Spinal cord (tissue), 10 donors: ENCODE measurements around the gene ANKS1B. TPM values are rescaled to one million over a fixed set of nuclear protein-coding genes. Genes with fewer than 3 reads are reported as not detected.
A peak's percentile ranks its signal among the peaks of the same experiment; 100 is the strongest.
"Not testable (repeated sequence)": the region's sequence is repeated elsewhere in the genome, so short reads cannot be mapped to it uniquely, and the experiment has no call there.

Source experiments
- DNase-seq, 6 donors: peaks; one replicate each; pipeline versions ENCODE4 v3.0.0 to v3.0.0-alpha.2; 2013 to 2015; ENCODE audit warnings: low spot score in 6 of 6, low read depth in 4 of 6
- H3K27ac ChIP-seq: one replicate; pipeline ENCODE4 v1.5.1; 2013; ENCODE audit warnings: low read depth, low read length, control low read depth
- H3K27me3 ChIP-seq: one replicate; pipeline ENCODE4 v1.6.1; 2013; ENCODE audit warnings: low read length; ENCODE audit not compliant: control insufficient read depth, insufficient read depth
- H3K36me3 ChIP-seq: one replicate; pipeline ENCODE4 v1.6.1; 2013; ENCODE audit warnings: low read length; ENCODE audit not compliant: control insufficient read depth, insufficient read depth
- H3K4me1 ChIP-seq: one replicate; pipeline ENCODE4 v1.6.1; 2013; ENCODE audit warnings: low read length; ENCODE audit not compliant: control insufficient read depth, insufficient read depth
- H3K4me3 ChIP-seq: one replicate; pipeline ENCODE4 v1.5.1; 2013; ENCODE audit warnings: low read depth, low read length, control low read depth
- H3K9me3 ChIP-seq: one replicate; pipeline ENCODE4 v1.6.1; 2013; ENCODE audit warnings: low read length; ENCODE audit not compliant: control insufficient read depth, insufficient read depth
- WGBS: methylation state at CpG from one replicate; pipeline ENCODE4 v1.1.5; 2013; ENCODE audit warnings: missing lambda C conversion rate; ENCODE audit not compliant: insufficient coverage; 5-methylcytosine and 5-hydroxymethylcytosine counted together
- polyA plus RNA-seq, 2 donors: library from polyadenylated mRNA; unstranded; fragments of 120-200 nt; gene quantifications; one replicate each; pipeline ENCODE4 v1.2.1, GENCODE V29; 2013; ENCODE audit not compliant: insufficient read length in 2 of 2
- total RNA-seq, 2 donors: library from RNA; depleted of rRNA in 1 of 2; stranded (reverse); fragments of 120-200 nt in 1 of 2; fragments of >200 nt in 1 of 2; gene quantifications; one replicate each; pipeline versions ENCODE4 v1.2.3 to v1.2.4, GENCODE V29; 2013 to 2014
- donor health status: healthy.

ANKS1B gene
- total and polyA plus RNA-seq, 4 donors, result 89.5 to 131 (median 108) TPM

DNA sequence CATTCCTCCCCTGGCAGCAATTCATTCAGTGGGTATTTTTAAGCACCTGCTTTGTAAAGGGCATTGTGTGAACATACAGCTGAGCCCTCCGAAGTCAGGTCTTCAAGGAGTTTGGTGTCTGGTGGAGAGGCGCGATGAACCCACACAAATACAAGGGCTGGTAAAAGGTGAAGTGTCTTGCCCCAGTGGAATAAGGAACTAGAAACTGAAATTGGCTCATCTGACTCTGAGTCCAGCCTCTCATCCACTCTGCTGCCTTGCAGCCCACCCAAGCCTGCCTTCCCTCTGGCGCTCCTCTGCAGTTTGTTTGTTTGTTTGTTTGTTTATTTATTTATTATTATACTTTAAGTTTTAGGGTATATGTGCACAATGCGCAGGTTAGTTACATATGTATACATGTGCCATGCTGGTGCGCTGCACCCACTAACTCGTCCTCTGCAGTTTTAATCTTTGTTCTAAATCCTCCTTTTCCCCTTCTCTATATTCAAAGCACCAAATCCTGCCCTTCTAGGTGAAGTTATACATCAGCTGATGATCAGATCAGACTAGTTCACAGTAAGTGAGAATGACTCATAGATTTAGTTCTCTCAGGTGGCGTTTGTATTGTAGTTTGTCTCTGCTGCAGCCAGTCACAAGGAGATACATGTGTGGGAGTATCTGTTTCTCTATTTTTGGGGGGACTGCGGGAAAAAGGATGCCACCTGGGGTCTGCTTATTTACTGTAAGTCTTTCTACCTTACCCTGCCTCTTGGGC, 945.2 kb downstream of the ANKS1B start:
- H3K9me3 ChIP-seq, result no peaks in the 10 kb centered on the region
- H3K27ac ChIP-seq, result no peak overlapping the region
- DNase-seq, result no peak
- no peaks in the 10 kb centered on the region for H3K36me3 ChIP-seq
- no peaks in the 10 kb centered on the region for H3K27me3 ChIP-seq
- H3K4me3 ChIP-seq, result no peak overlapping the region
- 93% methylated on average over 6 of the region's 9 CpGs for WGBS
- peaks cover 4% of the 10 kb centered on the region for H3K4me1 ChIP-seq

DNA sequence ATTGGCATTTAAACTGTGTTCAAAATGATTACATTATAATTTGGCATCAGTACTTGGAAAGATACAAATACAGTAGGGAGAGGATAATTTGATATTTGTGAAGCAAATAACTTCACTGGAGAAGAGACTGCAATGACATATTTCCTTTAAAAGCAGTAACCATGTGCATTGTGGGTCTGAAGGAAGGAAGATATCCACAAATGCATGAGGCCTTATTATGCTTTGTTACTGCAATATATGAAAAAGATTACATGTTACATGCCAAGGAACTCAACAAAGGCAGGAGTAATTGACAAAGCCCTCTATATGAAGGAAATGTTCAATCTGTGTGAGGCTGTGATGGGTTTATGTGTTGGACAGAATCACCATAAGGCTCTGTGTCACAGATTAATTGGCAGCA, 948.2 kb downstream of the ANKS1B start:
- no peak overlapping the region for H3K27ac ChIP-seq
- H3K36me3 ChIP-seq, result no peaks in the 10 kb centered on the region

DNA sequence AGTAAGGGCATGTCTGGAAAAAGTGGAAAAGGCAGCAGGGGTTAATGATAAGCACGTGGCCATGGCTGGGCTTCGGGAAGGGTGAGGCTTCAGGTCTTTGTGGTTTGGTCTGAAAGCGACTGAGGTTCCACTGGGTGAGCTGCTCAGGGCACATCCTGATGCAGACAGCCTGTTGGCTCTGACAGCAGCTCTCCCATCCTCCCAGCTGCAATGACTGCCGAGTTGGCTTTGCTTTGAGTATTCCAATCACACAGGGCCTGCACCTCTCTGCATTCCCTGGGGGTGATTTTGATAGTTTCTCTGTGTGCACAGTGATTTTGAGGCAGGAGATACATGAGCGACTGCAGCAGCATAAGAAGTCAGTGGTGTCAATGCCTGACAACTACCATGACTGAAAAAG, 948.9 kb downstream of the ANKS1B start:
- Histone ChIP-seq H3K9me3 (no peaks in the 10 kb centered on the region), H3K36me3 (no peaks in the 10 kb centered on the region), H3K4me1 (peaks cover 4% of the 10 kb centered on the region), H3K4me3 (no peak overlapping the region), H3K27me3 (no peaks in the 10 kb centered on the region), H3K27ac (no peak overlapping the region)
- DNase-seq, result peak in 2 of 6 donors; percentile 30 to 68
- WGBS, result 71% methylated on average over 4 of the region's 5 CpGs

More for the DNA sequence above, 948.2 kb downstream of the ANKS1B start:
- H3K9me3 ChIP-seq, result no peaks in the 10 kb centered on the region
- H3K4me1 ChIP-seq, result peaks cover 4% of the 10 kb centered on the region
- H3K27me3 ChIP-seq, result no peaks in the 10 kb centered on the region
- peak in 1 of 6 donors; percentile 68 for DNase-seq
- H3K4me3 ChIP-seq, result no peak overlapping the region

GRCh38 chr12:99034201-99034600, 950.5 kb downstream of the ANKS1B start:
- H3K9me3 ChIP-seq, DNase-seq, H3K36me3 ChIP-seq, H3K4me3 ChIP-seq, H3K27me3 ChIP-seq, H3K27ac ChIP-seq, H3K4me1 ChIP-seq: not testable (repeated sequence)
- 100% methylated on average over 3 of the region's 4 CpGs for WGBS

DNA sequence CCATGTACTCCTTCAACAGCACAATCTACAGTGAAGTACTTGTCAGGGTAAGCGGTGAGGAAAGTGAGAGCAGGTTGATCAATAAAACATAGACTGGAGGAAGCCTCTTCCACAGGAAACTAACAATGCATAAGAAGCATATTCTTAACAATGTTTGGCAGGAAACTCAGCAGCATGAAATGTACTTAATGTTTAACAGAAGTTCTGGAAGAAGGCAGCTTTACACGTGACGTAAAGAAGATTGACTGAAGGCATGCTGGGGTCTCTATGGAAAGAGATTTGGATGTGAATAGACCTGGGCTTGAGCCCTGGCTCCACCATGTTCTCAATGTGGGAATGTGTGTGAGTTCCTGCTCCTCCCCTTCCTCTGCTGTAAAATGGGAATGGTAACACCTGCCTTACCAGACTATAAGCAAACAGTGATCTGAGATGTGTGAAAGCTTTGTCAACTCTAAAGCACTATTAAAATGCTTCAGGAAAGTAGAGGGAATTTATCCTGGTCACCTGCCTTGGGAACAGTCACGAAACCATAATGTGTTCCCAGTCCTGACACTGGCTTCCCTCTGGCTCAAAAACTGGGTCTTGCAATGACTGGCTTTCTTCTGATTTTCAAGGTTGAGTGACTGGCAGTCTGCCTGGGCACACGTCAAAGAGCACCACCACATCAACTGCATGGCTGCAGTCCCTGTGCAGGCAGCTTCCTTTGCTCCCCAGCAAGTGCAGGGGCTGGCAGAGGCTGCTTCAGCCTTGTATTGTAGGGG, 955.0 kb downstream of the ANKS1B start:
- Histone ChIP-seq H3K4me1 (no peaks in the 10 kb centered on the region), H3K27ac (no peak overlapping the region), H3K9me3 (no peaks in the 10 kb centered on the region), H3K4me3 (no peak overlapping the region), H3K27me3 (no peaks in the 10 kb centered on the region), H3K36me3 (no peaks in the 10 kb centered on the region)
- 57% methylated on average over 3 of the region's 5 CpGs for WGBS
- DNase-seq, result peak in 1 of 6 donors; percentile 53

DNA sequence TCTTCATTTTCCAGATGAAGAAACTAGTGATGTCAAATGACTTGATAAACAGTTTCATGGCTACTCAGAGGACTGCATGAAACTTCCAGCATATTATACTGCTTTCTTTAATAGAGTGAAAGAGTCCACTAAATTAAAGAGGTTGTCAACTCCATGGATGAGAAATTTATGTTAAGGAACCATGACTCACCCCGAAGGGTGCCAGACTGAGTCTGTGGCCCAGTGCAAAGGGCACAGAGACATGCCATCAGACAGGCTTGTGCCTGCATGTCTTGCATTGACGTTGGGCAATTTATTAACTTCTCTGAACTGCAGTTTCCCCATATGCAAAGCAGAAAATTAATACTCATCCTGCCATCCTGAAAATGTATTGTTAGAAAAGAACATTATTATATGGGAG, 957.3 kb downstream of the ANKS1B start:
- Histone ChIP-seq H3K9me3 (no peaks in the 10 kb centered on the region), H3K36me3 (no peaks in the 10 kb centered on the region), H3K4me3 (no peak overlapping the region), H3K4me1 (no peaks in the 10 kb centered on the region), H3K27ac (no peak overlapping the region), H3K27me3 (no peaks in the 10 kb centered on the region)
- 86% methylated on average over 1 of the region's 2 CpGs for WGBS
- no peak for DNase-seq

GRCh38 chr12:99027055-99027393, 957.7 kb downstream of the ANKS1B start:
- no peaks in the 10 kb centered on the region for H3K36me3 ChIP-seq
- no peak overlapping the region for H3K4me3 ChIP-seq
- H3K27ac ChIP-seq, result no peak overlapping the region
- no peak for DNase-seq
- no CpG with 5 or more reads among the region's 2 CpGs for WGBS
- H3K9me3 ChIP-seq, result no peaks in the 10 kb centered on the region
- H3K4me1 ChIP-seq, result no peaks in the 10 kb centered on the region
- H3K27me3 ChIP-seq, result no peaks in the 10 kb centered on the region

DNA sequence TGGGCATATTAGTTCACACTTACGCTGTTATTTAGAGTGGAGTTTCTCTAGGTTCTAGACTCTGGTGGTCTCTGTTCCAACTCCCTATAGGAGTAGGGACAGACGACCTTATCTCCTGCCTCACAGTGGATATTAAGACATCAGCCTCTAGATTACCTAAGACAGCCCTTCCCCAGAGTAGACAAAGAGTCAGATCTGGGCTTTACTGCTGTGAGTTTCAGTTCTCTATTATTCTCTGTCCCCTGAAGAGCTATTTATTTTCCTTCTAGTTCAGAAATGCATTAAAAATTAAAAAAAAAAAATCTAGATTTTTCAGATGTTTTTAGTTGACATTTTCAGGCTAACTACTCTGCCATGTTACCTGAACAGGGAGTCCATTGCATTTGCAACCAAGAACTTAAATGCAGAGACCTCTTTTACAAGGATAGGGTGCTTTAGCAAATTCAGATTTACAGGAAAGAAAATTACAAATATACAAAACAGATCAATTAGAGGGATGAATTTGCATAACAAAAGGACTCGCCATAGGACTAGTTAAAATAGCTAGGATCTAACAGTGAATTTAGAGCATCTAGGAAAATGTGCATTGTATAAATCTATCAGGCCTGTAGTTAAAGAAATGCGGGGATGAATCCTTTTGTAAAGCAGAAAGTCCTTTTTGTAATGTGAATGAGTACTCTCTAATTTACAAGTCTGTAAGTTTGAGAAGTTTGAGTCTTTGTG, 958.2 kb downstream of the ANKS1B start:
- Histone ChIP-seq H3K4me3 (no peak overlapping the region), H3K36me3 (no peaks in the 10 kb centered on the region), H3K9me3 (no peaks in the 10 kb centered on the region), H3K27me3 (no peaks in the 10 kb centered on the region), H3K27ac (no peak overlapping the region), H3K4me1 (no peaks in the 10 kb centered on the region)
- no peak for DNase-seq
- WGBS, result no CpG with 5 or more reads among the region's 4 CpGs

- Histone ChIP-seq H3K4me1 (no peaks in the 10 kb centered on the region), H3K4me3 (no peak overlapping the region), H3K27me3 (no peaks in the 10 kb centered on the region), H3K9me3 (no peaks in the 10 kb centered on the region), H3K36me3 (no peaks in the 10 kb centered on the region), H3K27ac (no peak overlapping the region)
- WGBS, result 100% methylated on average over 1 of the region's 4 CpGs
- DNase-seq, result no peak
Observed at GRCh38 chr12:99024870-99025269, 959.9 kb downstream of the ANKS1B start.
